SH-SY5Y (cell line): ENCODE data around the gene TPT1.

Source experiments
- GATA2 ChIP-seq: IDR thresholded peaks from 2 replicates; pipeline ENCODE4 v1.6.1; 2011; ENCODE audit warnings: mild to moderate bottlenecking, low read depth, low read length
- GATA3 ChIP-seq: IDR thresholded peaks from 2 replicates; pipeline ENCODE4 v1.6.1; 2011; ENCODE audit warnings: low read depth, mild to moderate bottlenecking, low read length, moderate library complexity

DNA sequence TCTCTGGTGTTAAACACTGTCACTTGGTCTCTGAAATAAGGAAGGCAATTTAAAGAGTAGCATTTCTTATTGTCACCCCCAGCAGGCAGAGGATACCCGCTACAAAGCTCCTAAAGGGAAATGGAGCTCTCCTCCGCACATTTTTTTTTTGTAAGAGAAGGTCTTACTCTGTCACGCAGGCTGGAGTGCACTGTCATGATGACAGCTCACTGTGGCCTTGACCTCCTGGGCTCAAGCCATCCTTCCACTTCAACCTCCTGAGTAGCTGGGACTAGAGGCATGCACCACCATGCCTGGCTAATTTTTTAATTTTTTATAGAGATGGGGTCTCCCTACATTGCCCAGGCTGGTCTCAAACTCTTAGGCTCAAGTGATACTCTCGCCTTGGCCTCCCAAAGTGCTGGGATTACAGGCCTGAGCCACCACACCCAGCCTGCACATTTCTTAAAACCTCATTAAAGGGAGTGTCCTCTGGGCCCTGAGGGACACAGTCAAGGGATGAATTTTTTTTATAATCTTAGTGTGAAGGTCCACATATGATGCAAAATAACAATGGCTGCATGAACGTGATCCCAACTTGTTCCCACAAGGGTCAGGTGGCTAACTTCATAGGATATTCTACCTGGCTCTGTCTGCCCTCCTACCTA lies 45.0 kb upstream of the TPT1 start:
- no peak for TF ChIP-seq GATA2
- no peak for TF ChIP-seq GATA3
